GM19099 (cell line): ENCODE results near the gene LCN6.

Experiments
- POLR2A ChIP-seq: IDR thresholded peaks from 3 replicates; pipeline ENCODE4 v1.6.1; 2011; ENCODE audit warnings: low read depth; ENCODE audit not compliant: insufficient read length; ENCODE audit errors: extremely low read depth

LCN6 gene

DNA sequence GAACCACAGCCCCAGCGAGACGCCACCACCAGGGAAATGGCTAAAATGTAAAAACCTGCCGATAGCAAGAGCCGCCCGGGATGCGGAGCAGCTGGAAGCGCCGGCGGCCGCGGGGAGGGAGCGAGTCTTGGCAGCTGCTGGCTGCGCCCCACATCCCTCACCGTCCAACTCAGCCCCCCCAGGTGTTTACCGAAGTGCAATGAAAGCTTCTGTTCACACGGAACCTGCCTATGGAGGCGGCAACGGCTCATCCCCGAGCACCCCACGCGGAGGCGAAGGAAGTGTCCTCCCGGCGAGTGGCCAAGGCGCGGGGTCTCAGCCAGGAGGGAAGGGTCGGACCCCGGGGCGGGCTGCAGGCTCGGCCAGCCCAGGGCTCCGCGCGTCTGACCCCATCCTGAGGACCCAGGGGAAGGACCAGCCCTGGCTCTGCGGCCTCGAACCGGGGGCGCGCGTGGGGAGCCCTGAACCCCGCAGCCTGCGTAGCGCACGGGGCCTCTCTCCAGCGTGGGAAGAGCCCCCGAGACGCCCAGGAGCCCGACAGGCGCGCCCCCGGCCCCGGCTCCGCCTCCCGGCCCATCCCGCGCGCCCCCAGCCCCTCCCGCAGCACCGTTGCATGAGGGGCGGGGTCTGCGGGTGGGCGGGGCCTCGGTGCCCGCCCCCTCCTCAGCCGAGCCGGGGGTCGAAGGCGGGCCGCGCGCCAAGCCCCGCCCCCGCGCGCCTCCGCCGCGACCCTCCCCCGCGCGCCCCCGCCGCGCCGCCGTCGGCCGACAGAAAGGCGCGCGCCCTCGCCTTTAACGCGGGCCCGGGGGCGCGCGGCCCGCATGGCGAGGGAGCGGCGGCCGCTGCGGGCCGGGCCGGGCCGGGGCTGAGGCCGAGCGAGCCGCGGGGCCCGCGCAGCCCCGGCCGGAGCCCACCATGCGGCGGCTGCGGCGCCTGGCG, 36.3 kb downstream of the LCN6 start, which contains the start of gene DIPK1B:
Gene DIPK1B (plus strand): TSS at position 822 of the 939 bp plus-strand sequence. CDS start 94 bp downstream, at position 916.
- TF ChIP-seq POLR2A = no peak

DNA sequence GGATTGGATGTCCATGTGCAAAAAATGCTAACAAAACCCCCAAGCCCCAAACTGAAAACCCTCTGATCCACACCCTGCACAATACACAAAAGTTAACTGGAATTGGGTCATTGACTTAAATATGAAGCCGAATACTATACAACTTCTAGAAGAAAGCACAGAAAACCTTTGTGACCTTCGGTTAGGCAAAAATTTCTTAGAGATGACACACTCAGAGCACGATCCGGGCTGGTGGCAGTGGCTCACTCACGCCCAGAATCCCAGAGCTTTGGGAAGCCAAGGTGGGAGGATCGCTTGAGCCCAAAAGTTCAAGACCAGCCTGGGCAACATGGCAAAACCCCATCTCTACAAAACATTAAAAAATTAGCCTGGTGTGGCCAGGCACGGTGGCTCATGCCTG, 37.8 kb downstream of the LCN6 start:
- no peak for TF ChIP-seq POLR2A

DNA sequence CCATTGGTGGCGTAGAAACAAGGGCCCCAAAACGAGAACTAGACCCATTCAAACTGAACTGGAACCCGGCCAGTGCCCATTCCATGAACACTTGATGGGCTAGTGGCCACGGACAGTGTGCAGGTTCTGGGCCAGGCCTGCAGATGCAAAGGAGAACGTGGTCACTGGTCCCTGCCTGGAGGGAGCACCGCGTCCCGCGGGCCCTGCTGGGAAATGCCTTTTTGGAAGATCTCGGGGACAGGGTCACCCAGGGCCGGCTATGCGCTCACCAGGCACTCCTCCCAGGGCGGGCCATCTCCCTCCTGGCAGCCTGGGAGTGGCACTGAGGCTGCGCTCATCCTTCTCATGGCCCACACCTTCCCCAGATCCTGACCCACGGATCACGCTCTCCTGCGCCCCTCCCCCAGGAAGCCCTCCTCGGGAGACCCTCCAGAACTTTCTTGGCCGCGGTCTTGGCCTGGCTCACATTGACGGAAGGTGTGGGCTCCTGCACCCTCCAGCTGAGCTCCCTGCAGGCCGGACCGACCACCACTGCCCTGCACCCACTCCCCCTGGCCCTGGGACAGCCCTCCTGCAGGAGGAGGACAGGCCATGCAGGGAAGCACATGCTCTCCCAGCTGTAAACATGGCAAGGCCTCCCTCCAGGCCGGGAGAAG, 38.7 kb downstream of the LCN6 start:
- TF ChIP-seq POLR2A = no peak

DNA sequence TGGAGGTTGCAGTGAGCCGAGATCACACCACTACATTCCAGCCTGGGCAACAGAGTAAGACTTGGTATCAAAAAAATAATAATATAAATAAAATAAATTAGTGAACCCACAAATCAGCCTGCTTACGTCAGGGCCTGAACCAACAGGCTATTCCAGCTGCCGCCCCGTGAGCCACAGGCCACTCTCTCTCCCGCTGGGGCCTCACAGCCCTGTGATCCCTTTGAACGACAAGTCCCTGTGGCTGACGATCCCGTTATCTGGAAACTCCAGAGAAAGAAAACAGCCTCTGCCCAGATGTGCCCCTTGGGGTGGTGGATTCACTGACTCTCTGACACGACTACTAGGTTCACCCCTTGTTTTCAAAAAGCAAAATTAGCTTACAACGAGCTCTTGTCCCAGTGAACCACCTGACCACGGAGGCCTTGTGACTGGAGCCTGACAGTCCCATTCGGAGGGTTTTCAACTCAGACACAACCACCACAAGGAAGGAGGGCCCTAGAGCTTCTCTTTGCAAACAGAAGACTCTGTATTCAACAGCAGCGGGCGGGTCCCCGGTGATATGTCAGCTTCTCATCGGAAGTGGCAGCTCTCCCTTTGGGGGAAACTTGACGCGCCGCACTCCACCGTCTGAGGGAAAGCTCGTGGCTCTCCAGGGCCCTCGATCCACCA, 40.3 kb downstream of the LCN6 start:
- TF ChIP-seq POLR2A = no peak

DNA sequence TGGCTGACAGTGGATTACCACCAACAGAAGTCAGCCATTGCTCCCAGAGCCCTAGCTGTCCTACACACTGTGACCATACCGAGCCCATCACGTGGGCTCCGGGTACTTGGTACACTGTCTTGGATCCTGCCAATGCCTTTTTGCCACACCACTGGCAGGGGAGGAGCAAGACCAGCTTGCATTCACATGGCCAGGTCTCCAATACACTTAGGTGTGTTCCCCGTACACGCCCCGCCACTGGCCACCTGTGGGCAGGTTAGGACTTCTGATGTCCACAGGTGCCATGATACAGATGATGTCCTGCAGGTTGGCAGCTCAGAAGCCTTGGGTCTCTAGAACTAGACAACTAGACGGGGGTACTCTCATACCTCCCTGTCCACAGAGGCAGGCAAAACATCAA, 41.3 kb downstream of the LCN6 start:
- TF ChIP-seq POLR2A = no peak

DNA sequence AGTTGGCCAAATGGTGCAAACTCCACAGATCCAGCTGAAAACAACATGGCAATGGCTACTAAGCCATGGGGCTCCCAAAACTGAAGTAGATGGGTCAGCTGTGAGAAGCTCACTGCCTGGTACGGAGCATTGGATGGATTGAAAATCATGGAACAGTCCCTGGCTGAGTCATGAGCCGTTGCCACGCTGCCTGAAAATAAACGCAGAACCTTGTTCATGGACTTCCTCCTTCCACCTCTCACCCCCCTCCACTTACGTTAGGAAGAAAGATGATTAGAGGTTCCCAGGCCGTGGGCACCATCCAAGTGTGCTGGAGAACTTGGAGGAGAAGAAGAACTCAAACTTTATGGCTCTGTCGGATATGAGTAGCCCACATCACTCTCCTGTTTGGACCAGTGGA, 42.8 kb downstream of the LCN6 start:
- TF ChIP-seq POLR2A = no peak

DNA sequence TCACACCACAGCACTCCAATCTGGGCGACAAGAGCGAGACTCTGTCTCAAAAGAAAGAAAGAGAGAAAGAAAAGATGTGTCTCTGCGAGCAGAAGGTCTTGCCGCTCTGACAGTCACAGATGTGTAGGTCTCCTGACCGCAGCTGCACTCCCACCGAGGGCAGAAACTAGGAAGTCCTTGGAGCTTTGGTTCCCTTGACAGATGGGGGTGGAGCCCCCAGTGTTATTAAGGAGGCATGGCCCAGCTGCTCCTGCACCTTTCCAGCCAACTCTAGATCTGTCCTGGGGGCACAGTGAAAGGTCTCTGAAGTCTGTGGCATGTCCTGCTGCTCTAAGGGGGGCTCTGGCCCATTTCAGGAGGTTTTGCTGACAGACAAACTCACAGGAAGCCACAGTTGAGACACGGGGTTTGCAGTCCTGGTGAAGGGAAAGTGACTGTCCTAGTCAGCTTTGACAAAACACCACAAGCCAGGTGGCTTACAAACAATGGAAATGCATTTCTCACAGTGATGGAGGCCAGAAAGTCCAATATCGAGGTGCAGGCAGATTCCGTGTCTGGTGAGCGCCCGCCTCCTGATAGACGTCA, 45.0 kb downstream of the LCN6 start:
- TF ChIP-seq POLR2A = no peak

DNA sequence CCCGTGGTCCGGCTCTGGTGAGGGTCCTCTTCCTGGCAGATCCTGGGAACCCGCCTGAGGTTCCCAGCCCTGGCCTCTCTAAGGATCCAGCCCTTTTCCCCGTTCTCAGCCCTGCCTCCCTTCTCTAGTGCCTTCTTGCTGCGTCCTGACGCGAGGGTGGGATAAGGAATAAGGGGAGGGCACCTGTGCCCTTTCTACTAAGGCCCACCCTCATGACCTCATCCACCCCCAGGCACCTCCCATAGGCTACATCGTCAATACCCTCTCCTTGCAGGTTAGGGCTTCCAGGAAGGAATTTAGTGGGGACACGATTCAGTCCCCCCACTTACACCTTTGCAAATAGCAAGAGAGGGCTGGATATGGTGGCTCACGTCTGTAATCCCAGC, 46.7 kb downstream of the LCN6 start:
- TF ChIP-seq POLR2A = no peak

DNA sequence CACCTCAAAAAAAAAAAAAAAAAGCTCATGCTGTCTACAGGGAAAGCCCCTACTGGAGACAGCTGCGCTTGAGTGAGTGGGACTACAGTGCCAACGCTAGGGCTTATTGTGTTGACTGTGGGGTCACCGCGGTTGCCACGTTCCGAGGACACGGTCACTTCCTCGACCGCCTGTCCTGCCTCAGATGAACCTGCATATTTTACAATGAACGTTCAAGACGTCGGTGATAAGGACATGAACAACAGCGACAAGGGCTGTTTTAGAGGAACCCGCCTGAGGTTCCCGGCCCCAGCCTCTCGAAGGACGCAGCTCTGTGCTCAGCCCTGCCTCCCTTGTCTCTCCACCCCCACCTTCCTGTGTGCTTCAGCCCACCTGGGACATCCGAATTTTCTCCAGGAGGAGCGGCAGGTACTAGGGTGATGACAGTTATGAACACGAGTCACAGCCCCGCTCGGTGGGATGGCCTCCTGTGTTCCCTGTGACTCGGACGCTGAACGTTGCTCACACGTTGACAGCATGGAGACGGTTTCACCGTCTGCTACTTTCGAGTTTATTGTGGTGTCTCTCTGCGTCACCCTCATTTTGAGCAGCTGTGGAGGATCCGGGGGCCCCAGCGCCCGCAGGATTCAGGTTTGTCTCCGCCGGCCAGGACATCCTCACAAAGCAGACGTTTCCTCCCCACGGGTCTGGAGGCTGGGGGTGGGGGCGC, 47.2 kb downstream of the LCN6 start:
- no peak for TF ChIP-seq POLR2A

DNA sequence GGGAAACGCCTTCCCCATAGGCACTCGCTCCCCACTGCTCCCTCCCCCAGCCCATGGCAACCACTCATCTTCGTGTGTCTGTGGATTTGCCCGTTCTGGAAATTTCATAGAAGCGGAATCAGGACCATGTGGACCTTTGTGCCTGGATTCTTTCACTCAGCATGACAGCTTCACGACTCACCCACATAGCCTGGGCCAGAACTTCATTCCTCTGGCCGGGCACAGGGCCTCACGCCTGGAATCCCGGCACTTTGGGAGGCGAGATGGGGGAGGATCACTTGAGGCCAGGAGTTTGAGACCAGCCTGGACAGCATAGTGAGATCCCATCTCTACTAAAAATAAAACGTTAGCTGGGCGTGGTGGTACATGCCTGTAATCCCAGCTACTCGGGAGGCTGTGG, 48.0 kb downstream of the LCN6 start:
- TF ChIP-seq POLR2A = no peak

DNA sequence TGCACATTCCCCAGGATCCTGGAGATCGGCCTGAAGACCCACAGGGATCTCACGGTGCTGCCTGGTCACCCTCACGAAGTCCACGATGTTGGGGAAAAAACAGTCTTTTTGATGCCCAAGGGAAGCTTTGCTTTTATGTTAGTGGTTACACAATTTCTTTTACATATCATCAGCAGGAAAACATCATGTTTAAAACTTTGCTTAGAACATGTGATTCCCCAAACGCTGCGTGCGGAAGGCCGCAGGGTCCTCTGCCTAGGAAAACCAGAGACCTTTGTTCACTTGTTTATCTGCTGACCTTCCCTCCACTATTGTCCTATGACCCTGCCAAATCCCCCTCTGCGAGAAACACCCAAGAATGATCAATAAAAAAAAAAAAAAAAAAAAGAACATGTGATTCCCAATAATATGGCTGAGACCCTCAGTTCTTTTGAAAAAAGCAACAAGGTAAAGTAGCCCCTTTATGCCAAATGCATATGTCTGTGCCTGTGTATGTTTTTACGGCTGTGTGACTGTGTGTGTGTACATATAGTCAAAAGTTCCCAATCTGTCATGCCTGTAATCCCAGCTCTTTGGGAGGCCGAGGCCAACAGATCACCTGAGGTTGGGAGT, 49.6 kb downstream of the LCN6 start:
- no peak for TF ChIP-seq POLR2A

DNA sequence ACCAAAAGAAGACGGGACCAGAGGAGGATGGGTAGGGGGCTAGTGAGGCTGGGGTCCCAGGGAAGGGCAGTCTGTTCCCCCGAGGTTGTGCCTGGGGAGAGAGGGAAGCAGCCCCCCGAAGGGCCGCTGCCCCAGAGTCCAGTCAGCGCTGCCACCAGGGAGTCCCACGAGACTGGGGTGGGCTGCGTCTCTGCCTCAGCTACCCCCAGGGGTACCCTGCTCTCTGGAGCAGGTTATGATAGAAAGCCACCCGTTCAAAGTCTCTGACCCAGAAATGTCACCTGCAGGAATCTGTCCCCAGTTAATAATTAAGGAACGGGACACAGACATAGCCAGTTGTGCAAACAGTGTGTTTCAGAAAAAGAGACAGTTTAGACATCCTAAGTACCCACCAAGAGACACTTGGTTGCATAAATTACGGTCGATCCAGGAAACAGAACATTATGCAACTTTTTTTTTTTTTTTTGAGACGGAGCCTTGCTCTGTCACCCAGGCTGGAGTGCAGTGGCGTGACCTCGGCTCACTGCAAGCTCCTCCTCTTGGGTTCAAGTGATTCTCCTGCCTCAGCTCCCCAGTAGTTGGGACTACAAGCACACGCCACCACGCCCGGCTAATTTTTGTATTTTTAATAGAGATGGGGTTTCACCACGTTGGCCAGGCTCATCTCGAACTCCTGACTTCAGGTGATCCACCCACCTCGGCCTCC, 50.4 kb downstream of the LCN6 start:
- TF ChIP-seq POLR2A = no peak

DNA sequence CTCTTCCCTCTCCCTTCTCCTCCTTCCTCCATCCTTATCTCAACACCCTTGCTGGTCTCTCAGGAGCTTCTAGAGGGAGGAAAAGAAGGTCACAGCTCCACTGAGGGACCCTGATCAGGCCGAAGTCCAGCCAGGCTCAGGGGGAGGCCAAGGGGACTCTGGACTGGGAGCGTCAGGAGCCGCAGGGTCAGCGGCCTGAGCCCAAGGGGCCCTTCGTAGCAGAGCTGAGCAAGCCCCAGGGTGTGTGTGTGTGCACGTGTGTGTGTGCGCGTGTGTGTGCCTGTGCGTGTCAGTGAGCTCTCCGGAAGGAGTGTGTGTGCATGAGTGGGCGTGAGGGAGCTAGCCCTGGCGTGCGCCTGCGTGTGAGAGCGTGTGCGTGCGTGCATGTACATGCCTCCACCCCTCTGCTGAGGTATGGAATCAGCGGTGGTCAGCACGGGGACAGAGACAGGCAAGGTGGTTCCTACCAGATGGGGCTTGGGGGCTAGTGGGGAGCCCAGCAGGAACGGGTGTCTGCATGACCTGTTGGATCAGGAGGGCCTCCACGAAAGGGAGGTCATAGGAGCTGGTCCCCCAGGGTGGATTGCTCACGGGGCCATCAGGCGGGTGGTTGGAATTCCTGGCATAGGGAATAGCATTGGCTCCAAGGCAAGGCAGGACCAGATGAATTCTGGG, 51.0 kb downstream of the LCN6 start:
- TF ChIP-seq POLR2A = no peak
